Naive thymus-derived CD4-positive, alpha-beta T cell (primary cell): ENCODE results near the gene FES. TPM values are rescaled to one million over a fixed set of nuclear protein-coding genes. Genes with fewer than 3 reads are reported as not detected.
A peak's percentile ranks its signal among the peaks of the same experiment; 100 is the strongest.

Experiments
- ATAC-seq: fragments of 150-1000 bp; cut with Tn5 transposase; 2 replicates; pipeline ENCODE4 v1.10.0; 2021; ENCODE audit warnings: mild to moderate bottlenecking, moderate library complexity
- CTCF ChIA-PET: fragments of 350-600 bp; sonication (Branson Sonifier 250); formaldehyde crosslinking; loops from one replicate; lab custom pipeline; 2021; ENCODE audit warnings: antibody characterized with exemption; lab: Charles Lee
- POLR2A ChIA-PET: fragments of 350-600 bp; sonication (Branson Sonifier 250); formaldehyde crosslinking; loops from one replicate; lab custom pipeline; 2021; ENCODE audit warnings: antibody characterized with exemption, inconsistent platforms; lab: Charles Lee
- DNase-seq, 9 donors: peaks; one replicate each; pipeline versions ENCODE4 v3.0.0 to v3.0.0-alpha.2; 2020 to 2022; ENCODE audit warnings: mixed read lengths in 1 of 9
- H3K27ac ChIP-seq: one replicate; pipeline ENCODE4 v1.7.0; 2013; ENCODE audit warnings: mild to moderate bottlenecking, low read depth, low read length, moderate library complexity
- H3K27me3 ChIP-seq, 2 donors: one replicate each; pipeline ENCODE4 v1.7.0; 2013; ENCODE audit warnings: low read length in 2 of 2, mild to moderate bottlenecking in 2 of 2, moderate library complexity in 2 of 2; ENCODE audit not compliant: control insufficient read depth in 2 of 2, insufficient read depth in 2 of 2
- H3K36me3 ChIP-seq, 3 experiments: 1 replicate in 2 of 3; 2 replicates in 1 of 3; pipeline ENCODE4 v1.7.0; 2013; ENCODE audit warnings: low read length in 3 of 3, mild to moderate bottlenecking in 3 of 3, moderate library complexity in 1 of 3; ENCODE audit not compliant: insufficient read depth in 3 of 3, control insufficient read depth in 2 of 3
- H3K4me1 ChIP-seq, 2 donors: one replicate each; pipeline ENCODE4 v1.7.0; 2013; ENCODE audit warnings: low read length in 2 of 2, mild to moderate bottlenecking in 2 of 2, moderate library complexity in 1 of 2; ENCODE audit not compliant: control insufficient read depth in 2 of 2, insufficient read depth in 2 of 2
- H3K4me3 ChIP-seq: 2 replicates; pipeline ENCODE4 v1.7.0; 2013; ENCODE audit warnings: mild to moderate bottlenecking, low read length
- H3K9me3 ChIP-seq, 3 experiments: 1 replicate in 2 of 3; 2 replicates in 1 of 3; pipeline ENCODE4 v1.7.0; 2013; ENCODE audit warnings: low read length in 3 of 3; ENCODE audit not compliant: control insufficient read depth in 2 of 3
- H3K27ac Mint-ChIP-seq, 9 donors: one replicate each; pipeline ENCODE4 v1.8.0; 2020 to 2022; ENCODE audit warnings: mixed read lengths in 9 of 9, mild to moderate bottlenecking in 8 of 9, moderate library complexity in 5 of 9, inconsistent platforms in 2 of 9
- H3K27me3 Mint-ChIP-seq, 5 donors: one replicate each; pipeline ENCODE4 v1.8.0; 2021 to 2022; ENCODE audit warnings: mixed read lengths in 5 of 5, mild to moderate bottlenecking in 1 of 5
- H3K36me3 Mint-ChIP-seq, 5 donors: one replicate each; pipeline ENCODE4 v1.8.0; 2020 to 2022; ENCODE audit warnings: mixed read lengths in 5 of 5, mild to moderate bottlenecking in 3 of 5, inconsistent platforms in 1 of 5
- H3K4me1 Mint-ChIP-seq, 7 donors: one replicate each; pipeline ENCODE4 v1.8.0; 2020 to 2022; ENCODE audit warnings: mixed read lengths in 7 of 7, mild to moderate bottlenecking in 3 of 7, inconsistent platforms in 1 of 7
- H3K4me3 Mint-ChIP-seq, 10 donors: one replicate each; pipeline ENCODE4 v1.8.0; 2020 to 2022; ENCODE audit warnings: mild to moderate bottlenecking in 10 of 10, mixed read lengths in 10 of 10, moderate library complexity in 6 of 10, inconsistent platforms in 2 of 10
- H3K9me3 Mint-ChIP-seq, 11 donors: one replicate each; pipeline ENCODE4 v1.8.0; 2020 to 2022; ENCODE audit warnings: mixed read lengths in 11 of 11, mild to moderate bottlenecking in 4 of 11, inconsistent platforms in 1 of 11, moderate library complexity in 1 of 11
- intact Hi-C, 2 donors: fragments of 100-400 bp; cut with micrococcal nuclease; formaldehyde crosslinking; loops; one replicate each; pipeline ENCODE4 v1.15.1; 2023
- polyA plus RNA-seq, 2 donors: library from polyadenylated mRNA; unstranded; fragments of 300-500 nt; fragmentation: Illumina TruSeq; gene quantifications; one replicate each; pipeline ENCODE4 v1.2.3, GENCODE V29; 2021
- total RNA-seq, 6 experiments: library from RNA in 5 of 6; stranded (reverse) in 5 of 6; gene quantifications; 1 replicate in 5 of 6; 2 replicates in 1 of 6; pipeline ENCODE4 v1.2.3 and lab custom pipeline; 2021 to 2026

FES gene
- total and polyA plus RNA-seq, 7 experiments from 2014 or later: 2.3 to 78.6 (median 9.1) TPM; not detected in 2

GRCh38 chr15:90838544-90838943 lies 45.8 kb upstream of the FES start:
- CTCF ChIA-PET: interaction anchor here (1.5 kb wide), 1 partner anchor 47 kb away, joined by 6 read pairs; no protein-coding TSS in a partner anchor
- Histone ChIP-seq H3K4me3 (no peak overlapping the region), H3K9me3 (no peaks in the 10 kb centered on the region), H3K27ac (peak overlapping the region; percentile 53), H3K4me1 (peaks cover 18 to 27% of the 10 kb centered on the region in 2 donors), H3K27me3 (no peaks in the 10 kb centered on the region), H3K36me3 (no peaks in the 10 kb centered on the region)
- DNase-seq: peak in 1 of 9 donors; percentile 29
- H3K4me3 Mint-ChIP-seq: peak overlapping the region; percentile 62 to 87 (median 76)
- H3K9me3 Mint-ChIP-seq: peaks cover 0 to 1% (median 0%) of the 10 kb centered on the region in 11 donors
- ATAC-seq: no peak
- H3K27me3 Mint-ChIP-seq: no peaks in the 10 kb centered on the region
- H3K36me3 Mint-ChIP-seq: peaks cover 0 to 17% (median 0%) of the 10 kb centered on the region in 5 donors
- H3K4me1 Mint-ChIP-seq: peaks cover 21 to 83% (median 30%) of the 10 kb centered on the region in 7 donors
- POLR2A ChIA-PET: interaction anchor here (0.8 kb wide), 1 partner anchor 122 kb away, joined by 4 read pairs; the partner anchor contains the start of gene BLM
- intact Hi-C loops: loop anchor here (1.0 to 10.0 kb wide), 7 partner anchors 8 to 121 kb away; partner anchors contain the start of genes BLM (in 1 of the 2), HDDC3 (in 1 of the 2) and UNC45A (in 1 of the 2)
- peak overlapping the region; percentile 77 to 95 (median 89) for H3K27ac Mint-ChIP-seq

- H3K4me1 Mint-ChIP-seq: peaks cover 21 to 86% (median 30%) of the 10 kb centered on the region in 7 donors
Observed at GRCh38 chr15:90839187-90840071, 44.9 kb upstream of the FES start.

GRCh38 chr15:90840157-90840855 lies 44.0 kb upstream of the FES start:
- no peak for DNase-seq
- H3K36me3 ChIP-seq: no peaks in the 10 kb centered on the region
- peak overlapping the region; percentile 2 for H3K4me3 ChIP-seq
- peak overlapping the region; percentile 35 for H3K27ac ChIP-seq
- intact Hi-C loops: no loop called here
- ChIA-PET POLR2A (interaction anchor here (1.1 to 1.4 kb wide), 3 partner anchors 29 to 95 kb away, joined by 3 to 5 read pairs (median 3); partner anchors contain the start of gene UNC45A), CTCF (interaction anchor here (1.2 to 1.5 kb wide), 2 partner anchors 46 to 91 kb away, joined by 4 to 6 read pairs; no protein-coding TSS in a partner anchor)
- no peaks in the 10 kb centered on the region for H3K9me3 ChIP-seq
- peak overlapping the region in 9 of 10 donors; percentile 27 to 78 (median 62) for H3K4me3 Mint-ChIP-seq
- peaks cover 21 to 84% (median 30%) of the 10 kb centered on the region in 7 donors for H3K4me1 Mint-ChIP-seq
- no peak for ATAC-seq
- peaks cover 0 to 3% (median 0%) of the 10 kb centered on the region in 11 donors for H3K9me3 Mint-ChIP-seq
- H3K27me3 ChIP-seq: no peaks in the 10 kb centered on the region
- peaks cover 0 to 20% (median 0%) of the 10 kb centered on the region in 5 donors for H3K36me3 Mint-ChIP-seq
- H3K27ac Mint-ChIP-seq: peak overlapping the region in 8 of 9 donors; percentile 51 to 91 (median 77)
- H3K4me1 ChIP-seq: peaks cover 18 to 27% of the 10 kb centered on the region in 2 donors
- no peaks in the 10 kb centered on the region for H3K27me3 Mint-ChIP-seq

More at GRCh38 chr15:90839187-90840071, 44.9 kb upstream of the FES start:
- no peaks in the 10 kb centered on the region for H3K27me3 ChIP-seq
- Mint-ChIP-seq H3K4me3 (peak overlapping the region; percentile 32 to 78 (median 58)), H3K36me3 (peaks cover 0 to 18% (median 0%) of the 10 kb centered on the region in 5 donors), H3K9me3 (peaks cover 0 to 3% (median 0%) of the 10 kb centered on the region in 11 donors), H3K27me3 (no peaks in the 10 kb centered on the region), H3K27ac (peak overlapping the region in 8 of 9 donors; percentile 53 to 91 (median 79))
- no peaks in the 10 kb centered on the region for H3K9me3 ChIP-seq
- ATAC-seq (no peak), DNase-seq (peak in 1 of 9 donors; percentile 28)
- no peaks in the 10 kb centered on the region for H3K36me3 ChIP-seq
- intact Hi-C loops: loop anchor here in 1 of 2 donors (10.0 kb wide), 1 partner anchor 95 kb away; the partner anchor contains the start of genes HDDC3 and UNC45A
- ChIA-PET POLR2A (interaction anchor here (1.1 to 1.4 kb wide), 3 partner anchors 30 to 95 kb away, joined by 3 to 5 read pairs (median 3); partner anchors contain the start of gene UNC45A), CTCF (interaction anchor here (0.6 to 1.5 kb wide), 4 partner anchors 21 to 965 kb away, joined by 4 to 7 read pairs (median 6); no protein-coding TSS in a partner anchor)
- peaks cover 18 to 27% of the 10 kb centered on the region in 2 donors for H3K4me1 ChIP-seq
- H3K4me3 ChIP-seq: peak overlapping the region; percentile 2
- peak overlapping the region; percentile 35 for H3K27ac ChIP-seq

GRCh38 chr15:90840954-90841353 lies 43.4 kb upstream of the FES start:
- intact Hi-C loops: no loop called here
- Histone ChIP-seq H3K27me3 (no peaks in the 10 kb centered on the region), H3K4me3 (no peak overlapping the region), H3K4me1 (peaks cover 18 to 27% of the 10 kb centered on the region in 2 donors), H3K36me3 (no peaks in the 10 kb centered on the region), H3K9me3 (no peaks in the 10 kb centered on the region), H3K27ac (no peak overlapping the region)
- Mint-ChIP-seq H3K4me3 (peak overlapping the region in 2 of 10 donors; percentile 26 to 76), H3K4me1 (peaks cover 21 to 82% (median 30%) of the 10 kb centered on the region in 7 donors), H3K9me3 (peaks cover 0 to 3% (median 0%) of the 10 kb centered on the region in 11 donors), H3K27ac (peak overlapping the region in 1 of 9 donors; percentile 29), H3K36me3 (peaks cover 0 to 20% (median 0%) of the 10 kb centered on the region in 5 donors), H3K27me3 (no peaks in the 10 kb centered on the region)
- no peak for DNase-seq
- CTCF ChIA-PET: no interaction called here
- POLR2A ChIA-PET: no interaction called here
- ATAC-seq: no peak

DNA sequence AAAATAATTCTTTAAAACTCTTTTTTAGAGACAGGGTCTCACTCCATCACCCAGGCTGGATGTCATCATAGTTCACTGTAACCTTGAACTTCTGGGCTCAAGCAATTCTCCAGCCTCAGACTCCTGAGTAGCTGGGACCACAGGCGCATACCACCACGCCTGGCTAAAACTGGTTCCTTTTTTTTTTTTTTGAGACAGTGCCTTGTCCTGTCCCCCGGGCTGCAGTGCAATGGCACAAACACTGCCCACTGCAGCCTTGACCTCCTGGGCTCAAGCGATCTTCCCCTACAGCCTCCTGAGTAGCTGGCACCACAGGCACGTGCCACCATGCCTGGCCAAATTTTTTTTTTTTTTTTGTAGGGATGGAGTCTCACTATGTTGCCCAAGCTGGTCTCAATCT lies 39.6 kb upstream of the FES start:
- peak overlapping the region in 1 of 10 donors; percentile 58 for H3K4me3 Mint-ChIP-seq
- Histone ChIP-seq H3K4me3 (no peak overlapping the region), H3K4me1 (peaks cover 0 to 8% of the 10 kb centered on the region in 2 donors), H3K9me3 (no peaks in the 10 kb centered on the region), H3K36me3 (no peaks in the 10 kb centered on the region), H3K27ac (no peak overlapping the region), H3K27me3 (no peaks in the 10 kb centered on the region)
- peak; percentile 47 for ATAC-seq
- intact Hi-C loops: no loop called here
- peaks cover 4 to 65% (median 11%) of the 10 kb centered on the region in 7 donors for H3K4me1 Mint-ChIP-seq
- peaks cover 0 to 33% (median 0%) of the 10 kb centered on the region in 5 donors for H3K36me3 Mint-ChIP-seq
- no peaks in the 10 kb centered on the region for H3K27me3 Mint-ChIP-seq
- peak overlapping the region in 1 of 9 donors; percentile 91 for H3K27ac Mint-ChIP-seq
- no peak for DNase-seq
- ChIA-PET CTCF (no interaction called here), POLR2A (interaction anchor here (0.7 kb wide), 1 partner anchor 396 kb away, joined by 3 read pairs; no protein-coding TSS in a partner anchor)
- peaks cover 0 to 1% (median 0%) of the 10 kb centered on the region in 11 donors for H3K9me3 Mint-ChIP-seq
